ENCODE results near the gene OCA2. TPM values are rescaled to one million over a fixed set of nuclear protein-coding genes. Genes with fewer than 3 reads are reported as not detected.

OCA2 gene
- total RNA-seq, 6 donors from 2014 or later = 0.83 to 6.0 (median 2.0) TPM

- Histone ChIP-seq H3K9me3 (no peaks in the 10 kb centered on the region), H3K4me1 (no peaks in the 10 kb centered on the region), H3K4me3 (no peak overlapping the region), H3K27ac (no peak overlapping the region), H3K36me3 (peaks cover 16 to 91% (median 63%) of the 10 kb centered on the region in 4 donors), H3K27me3 (no peaks in the 10 kb centered on the region)
- DNase-seq = no peak
- ATAC-seq (ENCODE audit: low FRiP score in 2 of 2) = no peak
- TF ChIP-seq POLR2A (IDR thresholded peaks at IDR 0.05) = no peak
- TF ChIP-seq CTCF (IDR thresholded peaks at IDR 0.05) = no peak
- TF ChIP-seq EP300 (IDR thresholded peaks at IDR 0.05) = no peak
- no peak for TF ChIP-seq POLR2AphosphoS5 (IDR thresholded peaks at IDR 0.05)
- WGBS, 2 donors = 95 to 99% methylated on average over 9 to 10 of the region's 10 CpGs
Observed at GRCh38 chr15:28118531-28118930, 19.4 kb upstream of the OCA2 start.

GRCh38 chr15:28118083-28118482, 19.0 kb upstream of the OCA2 start:
- Histone ChIP-seq H3K9me3 (no peaks in the 10 kb centered on the region), H3K27me3 (no peaks in the 10 kb centered on the region), H3K4me3 (no peak overlapping the region), H3K4me1 (no peaks in the 10 kb centered on the region), H3K27ac (no peak overlapping the region), H3K36me3 (peaks cover 19 to 93% (median 68%) of the 10 kb centered on the region in 4 donors)
- TF ChIP-seq EP300 (IDR thresholded peaks at IDR 0.05) (no peak), POLR2A (IDR thresholded peaks at IDR 0.05) (no peak)
- WGBS, 2 donors = 94 to 96% methylated on average over 11 of the region's 11 CpGs
- DNase-seq (no peak), ATAC-seq (ENCODE audit: low FRiP score in 2 of 2) (no peak)

DNA sequence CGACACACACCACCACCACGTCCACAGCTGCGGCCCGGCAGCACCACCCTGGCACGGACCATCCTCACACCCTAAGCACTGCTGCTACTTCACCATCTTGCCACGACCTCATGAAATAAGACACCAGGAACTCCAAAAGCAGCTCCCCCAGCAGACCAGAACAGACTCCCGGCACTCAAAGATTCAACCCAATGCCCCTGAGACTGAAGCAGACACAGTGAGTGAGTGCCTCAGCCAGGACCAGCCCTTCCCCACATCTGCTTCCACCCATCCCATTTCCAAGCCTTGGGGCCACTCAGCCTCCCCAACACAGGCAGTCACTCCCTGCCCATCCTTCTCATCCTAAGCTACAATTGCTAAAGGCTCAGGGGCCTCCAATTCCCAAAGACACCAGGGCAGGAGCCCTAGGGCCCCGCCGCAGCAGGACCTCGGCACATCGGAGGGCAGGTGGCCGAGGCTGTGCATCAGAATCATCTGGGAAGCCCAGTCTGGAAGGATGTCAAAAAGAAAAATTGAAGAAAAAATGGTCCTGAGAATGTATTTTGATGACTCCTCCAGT, 18.4 kb upstream of the OCA2 start:
- ATAC-seq (ENCODE audit: low FRiP score in 2 of 2) (no peak), DNase-seq (no peak)
- Histone ChIP-seq H3K36me3 (peaks cover 23 to 93% (median 71%) of the 10 kb centered on the region in 4 donors), H3K4me3 (no peak overlapping the region), H3K4me1 (no peaks in the 10 kb centered on the region), H3K27me3 (no peaks in the 10 kb centered on the region), H3K27ac (no peak overlapping the region), H3K9me3 (no peaks in the 10 kb centered on the region)
- 94% methylated on average over 12 of the region's 12 CpGs for WGBS, 2 donors
- no peak for TF ChIP-seq CTCF (IDR thresholded peaks at IDR 0.05)
- no peak for TF ChIP-seq POLR2AphosphoS5 (IDR thresholded peaks at IDR 0.05)

GRCh38 chr15:28116521-28117431, 17.7 kb upstream of the OCA2 start:
- Histone ChIP-seq H3K9me3 (no peaks in the 10 kb centered on the region), H3K4me3 (no peak overlapping the region), H3K4me1 (no peaks in the 10 kb centered on the region), H3K27me3 (no peaks in the 10 kb centered on the region), H3K27ac (no peak overlapping the region), H3K36me3 (peaks cover 26 to 95% (median 76%) of the 10 kb centered on the region in 4 donors)
- ATAC-seq (ENCODE audit: low FRiP score in 2 of 2) (no peak), DNase-seq (peak in 1 of 2 donors; percentile 81)
- 93 to 95% methylated on average over 8 to 42 of the region's 42 CpGs for WGBS, 2 donors
- TF ChIP-seq POLR2AphosphoS5 (IDR thresholded peaks at IDR 0.05) (no peak), POLR2A (IDR thresholded peaks at IDR 0.05) (no peak), EP300 (IDR thresholded peaks at IDR 0.05) (no peak), CTCF (IDR thresholded peaks at IDR 0.05) (no peak)

GRCh38 chr15:28115871-28116270, 16.8 kb upstream of the OCA2 start:
- 83 to 88% methylated on average over 13 of the region's 13 CpGs for WGBS, 2 donors
- Histone ChIP-seq H3K27me3 (no peaks in the 10 kb centered on the region), H3K4me3 (no peak overlapping the region), H3K9me3 (no peaks in the 10 kb centered on the region), H3K36me3 (peaks cover 19 to 97% (median 76%) of the 10 kb centered on the region in 4 donors), H3K27ac (no peak overlapping the region), H3K4me1 (no peaks in the 10 kb centered on the region)
- DNase-seq (no peak), ATAC-seq (ENCODE audit: low FRiP score in 2 of 2) (no peak)
- TF ChIP-seq POLR2A (IDR thresholded peaks at IDR 0.05) (no peak), CTCF (IDR thresholded peaks at IDR 0.05) (no peak), EP300 (IDR thresholded peaks at IDR 0.05) (no peak), POLR2AphosphoS5 (IDR thresholded peaks at IDR 0.05) (no peak)
